Mucosa of stomach (tissue), 1 donor: Measurements from ENCODE around the gene UBE2C.
A peak's percentile ranks its signal among the peaks of the same experiment; 100 is the strongest.
"Not testable (repeated sequence)": the region's sequence is repeated elsewhere in the genome, so short reads cannot be mapped to it uniquely, and the experiment has no call there.

Experiments used
- H3K27me3 ChIP-seq: one replicate; pipeline ENCODE4 v1.7.0; 2013; ENCODE audit warnings: mild to moderate bottlenecking, low read length; ENCODE audit not compliant: control insufficient read depth, insufficient read depth
- H3K36me3 ChIP-seq: one replicate; pipeline ENCODE4 v1.7.0; 2013; ENCODE audit warnings: low read length; ENCODE audit not compliant: control insufficient read depth, insufficient read depth
- H3K4me1 ChIP-seq: one replicate; pipeline ENCODE4 v1.7.0; 2013; ENCODE audit warnings: mild to moderate bottlenecking, low read length; ENCODE audit not compliant: control insufficient read depth, insufficient read depth
- H3K4me3 ChIP-seq: one replicate; pipeline ENCODE4 v1.7.0; 2013; ENCODE audit warnings: low read length
- H3K9ac ChIP-seq: one replicate; pipeline ENCODE4 v1.7.0; 2013; ENCODE audit warnings: mild to moderate bottlenecking, low read length, moderate library complexity
- H3K9me3 ChIP-seq: one replicate; pipeline ENCODE4 v1.7.0; 2013; ENCODE audit warnings: mild to moderate bottlenecking, low read length, moderate library complexity; ENCODE audit not compliant: control insufficient read depth
- donor health status: Pancreatic carcinoma.

UBE2C gene

DNA sequence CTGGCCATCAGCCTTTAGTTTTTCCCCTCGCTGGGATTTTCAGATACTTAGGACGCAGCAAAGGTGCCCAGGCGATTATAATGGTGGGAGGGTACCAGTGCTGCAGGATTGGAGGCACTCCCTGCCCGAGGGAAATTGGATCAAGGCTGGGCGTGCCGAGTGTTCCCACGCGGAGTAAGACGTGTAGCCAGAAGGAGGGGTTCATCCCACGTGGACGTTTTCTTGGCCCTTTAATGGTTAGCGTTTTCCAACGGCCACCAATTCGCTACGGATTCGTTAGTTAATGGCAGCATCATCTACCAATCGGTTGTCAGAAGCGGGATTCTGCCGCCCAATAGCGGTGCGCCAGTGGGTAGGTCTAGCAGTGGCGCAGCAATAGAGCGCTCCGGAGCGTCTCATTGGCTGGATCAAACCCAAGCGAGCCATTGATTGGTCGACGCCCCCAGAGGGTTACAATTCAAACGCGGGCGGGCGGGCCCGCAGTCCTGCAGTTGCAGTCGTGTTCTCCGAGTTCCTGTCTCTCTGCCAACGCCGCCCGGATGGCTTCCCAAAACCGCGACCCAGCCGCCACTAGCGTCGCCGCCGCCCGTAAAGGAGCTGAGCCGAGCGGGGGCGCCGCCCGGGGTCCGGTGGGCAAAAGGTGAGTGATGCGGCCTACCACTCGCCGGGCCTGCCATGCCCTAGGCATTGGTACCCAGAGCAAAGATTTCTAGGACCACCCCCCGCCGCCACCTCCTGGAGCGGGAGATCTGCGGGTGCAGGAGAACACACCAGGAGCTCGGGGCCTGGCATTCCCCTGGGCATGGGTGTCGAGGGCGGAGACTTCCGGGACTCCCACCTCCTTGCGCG lies at the start of gene UBE2C:
Gene UBE2C (plus strand): TSS at position 488 of the 849 bp plus-strand sequence. CDS start 52 bp downstream, at position 540.
- Histone ChIP-seq H3K4me1 (peaks cover 7% of the 10 kb centered on the region), H3K9ac (peak within 1 kb of the TSS; percentile 50), H3K9me3 (no peaks in the 10 kb centered on the region), H3K36me3 (peaks cover 6% of the 10 kb centered on the region), H3K4me3 (peak within 1 kb of the TSS; percentile 27), H3K27me3 (no peaks in the 10 kb centered on the region)

DNA sequence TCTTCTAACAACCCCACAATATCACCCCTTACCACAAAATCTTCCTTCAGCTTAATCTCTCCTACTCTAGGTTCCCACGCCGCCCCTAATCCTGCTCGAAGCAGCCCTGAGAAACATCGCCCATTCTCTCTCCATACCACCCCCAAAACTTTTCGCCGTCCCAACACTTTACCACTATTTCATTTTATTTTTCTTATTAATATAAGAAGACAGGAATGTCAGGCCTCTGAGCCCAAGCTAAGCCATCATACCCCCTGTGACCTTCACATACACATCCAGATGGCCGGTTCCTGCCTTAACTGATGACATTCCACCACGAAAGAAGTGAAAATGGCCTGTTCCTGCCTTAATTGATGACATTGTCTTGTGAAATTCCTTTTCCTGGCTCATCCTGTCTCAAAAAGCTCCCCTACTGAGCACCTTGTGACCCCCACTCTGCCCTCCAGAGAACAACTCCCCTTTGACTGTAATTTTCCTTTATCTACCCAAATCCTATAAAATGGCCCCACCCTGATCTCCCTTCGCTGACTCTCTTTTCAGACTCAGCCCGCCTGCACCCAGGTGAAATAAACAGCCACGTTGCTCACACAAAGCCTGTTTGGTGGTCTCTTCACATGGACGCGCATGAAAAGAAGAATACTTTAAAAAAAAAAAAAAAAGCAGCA lies 47.7 kb upstream of the UBE2C start:
- not testable (repeated sequence) for H3K4me3 ChIP-seq, H3K36me3 ChIP-seq, H3K4me1 ChIP-seq, H3K9ac ChIP-seq, H3K9me3 ChIP-seq, H3K27me3 ChIP-seq

DNA sequence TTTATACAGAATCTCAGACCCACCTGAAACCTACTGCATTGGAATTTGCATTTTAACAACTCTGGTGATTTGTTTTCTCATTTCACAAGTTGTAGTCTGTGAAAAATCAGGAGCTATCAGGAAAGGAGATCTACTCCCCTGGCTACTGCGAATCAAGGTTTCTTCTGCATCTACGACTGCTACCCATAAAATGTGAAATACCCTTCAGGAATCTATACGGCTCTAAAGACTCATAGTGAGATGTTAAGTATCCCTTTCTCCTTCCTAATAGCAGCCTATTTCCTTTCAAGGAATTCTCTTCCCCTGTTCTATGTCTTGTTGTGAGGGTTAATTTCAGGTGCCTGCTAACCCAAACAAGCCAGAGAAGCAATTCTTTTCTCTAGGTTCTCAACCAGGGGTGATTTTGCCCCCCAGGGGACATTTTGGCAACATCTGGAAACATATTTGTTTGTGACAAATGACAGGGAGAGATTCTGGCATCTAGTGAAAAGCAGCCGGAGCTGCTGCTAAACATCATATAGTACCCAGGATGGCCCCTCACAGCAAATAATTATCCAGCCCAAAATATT lies 47.1 kb upstream of the UBE2C start:
- H3K36me3 ChIP-seq, result no peaks in the 10 kb centered on the region
- H3K9ac ChIP-seq, result no peak overlapping the region

DNA sequence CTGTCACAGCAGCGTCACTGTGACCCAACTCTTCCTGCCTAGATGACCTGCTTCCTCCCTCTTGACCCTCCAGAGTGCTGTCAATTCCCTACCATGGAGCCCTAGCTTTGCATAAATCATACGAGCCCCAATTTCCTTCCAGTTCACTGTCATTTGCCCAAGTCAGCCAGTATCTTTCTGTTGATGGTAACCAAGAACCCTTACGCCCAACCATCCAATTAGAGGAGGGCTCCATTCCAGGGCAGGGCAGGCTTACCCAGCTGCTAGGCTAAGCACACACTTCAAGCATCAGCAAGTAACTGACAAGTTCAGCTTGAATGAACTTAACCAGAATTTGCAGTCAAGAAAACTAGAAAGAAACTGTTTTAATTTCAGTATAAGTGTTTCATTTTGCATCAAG lies 46.5 kb upstream of the UBE2C start:
- H3K36me3 ChIP-seq, result no peaks in the 10 kb centered on the region
- no peaks in the 10 kb centered on the region for H3K27me3 ChIP-seq
- peaks cover 7% of the 10 kb centered on the region for H3K4me1 ChIP-seq
- no peaks in the 10 kb centered on the region for H3K9me3 ChIP-seq
- H3K4me3 ChIP-seq, result no peak overlapping the region
- no peak overlapping the region for H3K9ac ChIP-seq

More for the DNA sequence above, 47.1 kb upstream of the UBE2C start:
- Histone ChIP-seq H3K4me1 (peaks cover under 1% of the 10 kb centered on the region), H3K9me3 (no peaks in the 10 kb centered on the region), H3K4me3 (no peak overlapping the region), H3K27me3 (no peaks in the 10 kb centered on the region)

DNA sequence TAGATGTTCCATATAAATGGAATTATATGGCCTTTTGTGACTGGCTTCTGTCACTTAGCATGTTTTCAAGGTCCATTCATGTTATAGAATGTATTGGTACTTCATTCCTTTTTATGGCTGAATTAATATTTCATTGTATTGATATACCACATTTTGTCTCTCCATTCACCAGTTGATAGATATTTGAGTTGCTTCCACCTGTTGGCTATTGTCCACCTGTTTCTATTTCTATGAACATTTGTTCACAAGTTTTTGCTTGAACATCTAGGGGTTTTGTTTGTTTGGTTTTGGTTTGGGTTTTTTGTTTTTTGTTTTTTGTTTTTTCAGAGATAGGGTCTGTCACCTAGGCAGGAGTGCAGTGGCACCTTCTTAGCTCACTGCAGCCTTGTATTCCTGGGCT lies 44.0 kb upstream of the UBE2C start:
- Histone ChIP-seq H3K9me3 (no peaks in the 10 kb centered on the region), H3K36me3 (no peaks in the 10 kb centered on the region), H3K4me1 (peaks cover 16% of the 10 kb centered on the region), H3K27me3 (no peaks in the 10 kb centered on the region), H3K4me3 (no peak overlapping the region), H3K9ac (no peak overlapping the region)

DNA sequence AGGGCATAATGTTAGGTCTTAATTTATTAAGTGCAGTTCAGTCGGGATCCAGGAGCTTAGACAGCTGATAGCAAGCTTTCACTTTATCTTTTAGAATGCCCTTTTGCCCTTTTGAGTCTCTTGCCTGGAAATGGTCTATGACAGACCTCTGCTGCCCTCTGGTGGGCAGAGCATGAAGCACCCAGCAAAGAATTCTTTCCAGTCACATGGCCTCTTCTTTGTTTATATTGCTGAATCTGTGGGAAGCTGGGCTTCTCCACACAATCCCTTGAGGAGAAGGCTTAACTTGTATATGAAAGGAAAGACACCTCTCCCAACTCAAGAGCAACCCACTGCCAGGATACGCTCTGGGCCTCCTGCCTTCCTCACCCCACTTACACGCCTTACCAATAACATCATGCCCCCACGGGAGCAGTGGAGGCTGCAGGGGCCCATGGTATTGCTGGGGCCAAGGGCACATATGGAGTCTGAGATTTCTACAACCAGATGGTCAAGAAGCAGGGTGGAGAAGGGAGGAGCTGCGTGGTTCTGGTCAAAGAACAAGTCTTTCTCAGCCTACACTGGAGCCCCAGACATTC lies 41.2 kb upstream of the UBE2C start:
- Histone ChIP-seq H3K4me3 (no peak overlapping the region), H3K27me3 (no peaks in the 10 kb centered on the region), H3K9me3 (no peaks in the 10 kb centered on the region), H3K4me1 (peaks cover 28% of the 10 kb centered on the region), H3K36me3 (no peaks in the 10 kb centered on the region), H3K9ac (peak overlapping the region; percentile 43)

DNA sequence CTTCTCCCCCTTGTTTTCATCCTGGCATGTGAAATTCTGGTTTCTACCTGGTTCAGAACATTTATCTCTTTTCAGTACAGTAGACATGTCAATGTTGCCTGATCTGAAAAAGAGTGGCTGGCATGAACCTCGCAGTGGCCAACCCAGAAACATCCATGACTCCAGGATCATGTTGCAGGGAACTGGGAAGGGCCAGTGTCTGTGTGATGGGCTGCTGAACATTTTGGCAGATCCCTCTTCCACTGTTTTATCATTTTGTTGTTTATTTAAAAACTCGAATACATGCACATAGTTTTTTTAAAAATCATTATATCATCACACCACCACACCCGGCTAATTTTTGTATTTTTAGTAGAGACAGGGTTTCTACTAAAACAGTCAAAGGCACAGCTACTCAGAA lies 39.8 kb upstream of the UBE2C start:
- peaks cover 32% of the 10 kb centered on the region for H3K4me1 ChIP-seq
- no peaks in the 10 kb centered on the region for H3K36me3 ChIP-seq
- H3K9ac ChIP-seq, result no peak overlapping the region
- H3K27me3 ChIP-seq, result no peaks in the 10 kb centered on the region
- no peaks in the 10 kb centered on the region for H3K9me3 ChIP-seq
- H3K4me3 ChIP-seq, result no peak overlapping the region

DNA sequence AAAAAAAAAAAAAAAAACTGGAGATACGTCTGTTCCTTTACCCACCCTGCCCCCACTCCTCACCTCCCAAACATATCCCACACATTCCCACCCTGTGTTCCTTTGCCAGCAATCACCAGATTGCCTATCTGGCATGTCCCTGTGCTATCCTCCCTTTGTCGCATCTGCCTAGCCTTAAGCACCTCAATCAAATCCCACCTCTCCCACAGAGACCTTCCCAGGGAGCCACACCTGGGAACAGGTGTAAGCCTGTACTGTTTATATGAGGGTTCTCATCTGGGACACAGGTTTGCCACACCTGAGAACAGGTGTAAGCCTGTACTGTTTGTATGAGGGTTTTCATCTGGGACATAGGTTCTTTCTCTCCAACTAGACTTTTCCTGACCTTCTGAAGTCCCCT lies 37.5 kb upstream of the UBE2C start:
- no peaks in the 10 kb centered on the region for H3K36me3 ChIP-seq
- no peak overlapping the region for H3K9ac ChIP-seq
- no peaks in the 10 kb centered on the region for H3K9me3 ChIP-seq
- no peak overlapping the region for H3K4me3 ChIP-seq
- peaks cover 49% of the 10 kb centered on the region for H3K4me1 ChIP-seq
- H3K27me3 ChIP-seq, result no peaks in the 10 kb centered on the region

DNA sequence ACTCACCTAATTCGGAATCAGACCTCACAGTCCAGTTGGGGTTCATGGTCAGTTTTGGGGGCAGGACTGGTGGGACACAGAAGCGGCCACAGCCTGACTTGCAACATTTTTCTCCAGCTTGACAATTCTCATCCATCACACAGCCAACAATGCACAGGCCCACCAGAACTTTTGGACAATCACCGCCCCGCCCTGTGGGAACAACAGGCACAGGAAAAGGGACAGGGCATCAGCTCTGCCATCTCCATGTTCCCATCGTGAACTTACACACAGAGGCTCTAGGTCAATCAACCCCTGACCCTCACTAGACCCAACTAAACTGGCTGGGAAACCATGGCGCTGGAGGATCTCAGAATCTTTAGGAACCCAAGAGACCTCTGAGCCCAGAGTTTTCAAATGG lies 37.0 kb upstream of the UBE2C start:
- H3K9ac ChIP-seq, result no peak overlapping the region
- H3K36me3 ChIP-seq, result no peaks in the 10 kb centered on the region
- peaks cover 53% of the 10 kb centered on the region for H3K4me1 ChIP-seq
- H3K9me3 ChIP-seq, result no peaks in the 10 kb centered on the region
- no peaks in the 10 kb centered on the region for H3K27me3 ChIP-seq
- H3K4me3 ChIP-seq, result no peak overlapping the region

DNA sequence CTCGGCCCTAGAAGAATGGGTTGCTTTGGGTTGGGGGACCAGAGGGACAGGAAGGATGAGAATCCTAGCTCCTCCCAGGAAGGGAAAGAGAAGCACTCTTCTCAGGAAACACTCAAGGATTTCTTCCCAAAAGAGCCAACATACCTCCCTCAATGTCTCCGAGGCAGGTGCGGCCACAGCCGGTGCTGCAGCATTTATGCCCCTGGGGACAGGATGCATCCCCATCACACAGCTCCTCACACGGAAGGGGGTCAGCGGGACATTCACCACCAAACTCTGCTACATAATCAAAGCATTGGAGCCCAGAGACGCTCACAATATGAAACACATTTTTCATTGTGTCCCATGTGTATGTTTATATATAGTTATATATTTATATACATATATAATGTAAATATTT lies 35.5 kb upstream of the UBE2C start:
- H3K36me3 ChIP-seq, result no peaks in the 10 kb centered on the region
- peaks cover 53% of the 10 kb centered on the region for H3K4me1 ChIP-seq
- no peak overlapping the region for H3K9ac ChIP-seq
- no peaks in the 10 kb centered on the region for H3K27me3 ChIP-seq
- no peaks in the 10 kb centered on the region for H3K9me3 ChIP-seq
- no peak overlapping the region for H3K4me3 ChIP-seq

DNA sequence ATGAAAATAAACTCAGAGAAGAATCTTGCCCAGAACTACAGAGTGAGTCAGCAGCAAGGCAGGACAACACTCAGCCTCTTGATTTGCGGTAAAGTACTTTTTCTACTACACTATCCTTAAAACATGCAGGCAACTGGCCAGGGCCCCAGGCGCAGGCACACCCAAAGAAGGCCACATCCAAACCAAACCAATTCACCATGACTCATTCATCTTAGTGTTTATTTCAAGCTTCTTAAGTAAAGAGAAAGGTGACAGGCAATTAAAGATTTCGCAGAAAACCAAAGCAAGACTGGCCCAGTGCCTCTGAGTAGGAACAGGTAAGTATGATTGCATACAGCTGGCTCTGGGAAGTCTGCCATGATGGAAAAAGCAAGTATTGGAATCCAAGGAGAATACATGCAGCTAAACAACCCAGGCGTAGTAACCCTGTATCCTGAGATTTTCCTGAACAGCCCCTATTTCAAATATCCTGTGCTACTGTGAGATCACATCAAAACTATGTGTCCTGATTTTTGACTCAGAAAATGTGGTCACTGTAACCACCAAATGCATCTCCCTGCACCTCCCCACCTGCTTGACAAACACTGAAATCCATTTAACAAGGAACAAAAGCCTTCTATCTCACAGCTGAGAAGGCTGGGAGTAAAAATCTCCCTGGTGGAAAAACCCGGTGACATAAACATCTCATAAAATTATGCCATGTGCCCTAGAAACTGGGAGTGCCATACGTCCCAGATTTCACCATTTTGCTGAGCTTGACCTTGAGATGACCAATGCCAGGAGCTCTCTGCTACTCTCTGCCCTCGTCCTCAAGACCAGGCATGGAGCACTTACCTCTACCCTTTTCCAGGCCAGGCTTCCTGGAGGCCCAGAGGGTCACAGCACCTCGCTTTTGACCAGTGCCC lies 33.2 kb upstream of the UBE2C start:
- Histone ChIP-seq H3K9ac (peak overlapping the region; percentile 53), H3K4me3 (no peak overlapping the region), H3K36me3 (no peaks in the 10 kb centered on the region), H3K27me3 (no peaks in the 10 kb centered on the region), H3K4me1 (peaks cover 76% of the 10 kb centered on the region), H3K9me3 (no peaks in the 10 kb centered on the region)
